Upper lobe of left lung (tissue), 4 donors: Measurements from ENCODE around the gene PSMD7.

Experiments used
- EP300 ChIP-seq, 4 donors: sonication (generic); formaldehyde crosslinking; IDR thresholded peaks; one replicate each; pipeline ENCODE4 v1.5.1; 2017; ENCODE audit warnings: antibody characterized with exemption in 4 of 4, control low read depth in 2 of 4
- POLR2A ChIP-seq, 4 donors: fragments of 450-650 bp; IDR thresholded peaks; one replicate each; pipeline ENCODE4 v1.5.1; 2016 to 2017; ENCODE audit warnings: antibody characterized with exemption in 4 of 4, mild to moderate bottlenecking in 2 of 4
- POLR2AphosphoS5 ChIP-seq, 2 donors: sonication (generic); formaldehyde crosslinking; IDR thresholded peaks; one replicate each; pipeline ENCODE4 v1.5.1; 2017; ENCODE audit warnings: antibody characterized with exemption in 2 of 2
- TF ChIP-seq, protein P1 (sequence below), 6 experiments: fragments of 450-650 bp in 4 of 6; fragments of 200-600 bp in 2 of 6; sonication (generic) in 2 of 6; IDR thresholded peaks; one replicate each; pipeline ENCODE4 v1.5.1; 2016 to 2019; ENCODE audit warnings: antibody characterized with exemption in 6 of 6

GRCh38 chr16:74298104-74298503, 1.5 kb downstream of the PSMD7 start:
- TF ChIP-seq, protein P1, sequence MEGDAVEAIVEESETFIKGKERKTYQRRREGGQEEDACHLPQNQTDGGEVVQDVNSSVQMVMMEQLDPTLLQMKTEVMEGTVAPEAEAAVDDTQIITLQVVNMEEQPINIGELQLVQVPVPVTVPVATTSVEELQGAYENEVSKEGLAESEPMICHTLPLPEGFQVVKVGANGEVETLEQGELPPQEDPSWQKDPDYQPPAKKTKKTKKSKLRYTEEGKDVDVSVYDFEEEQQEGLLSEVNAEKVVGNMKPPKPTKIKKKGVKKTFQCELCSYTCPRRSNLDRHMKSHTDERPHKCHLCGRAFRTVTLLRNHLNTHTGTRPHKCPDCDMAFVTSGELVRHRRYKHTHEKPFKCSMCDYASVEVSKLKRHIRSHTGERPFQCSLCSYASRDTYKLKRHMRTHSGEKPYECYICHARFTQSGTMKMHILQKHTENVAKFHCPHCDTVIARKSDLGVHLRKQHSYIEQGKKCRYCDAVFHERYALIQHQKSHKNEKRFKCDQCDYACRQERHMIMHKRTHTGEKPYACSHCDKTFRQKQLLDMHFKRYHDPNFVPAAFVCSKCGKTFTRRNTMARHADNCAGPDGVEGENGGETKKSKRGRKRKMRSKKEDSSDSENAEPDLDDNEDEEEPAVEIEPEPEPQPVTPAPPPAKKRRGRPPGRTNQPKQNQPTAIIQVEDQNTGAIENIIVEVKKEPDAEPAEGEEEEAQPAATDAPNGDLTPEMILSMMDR (IDR thresholded peaks at IDR 0.05): no peak
- TF ChIP-seq POLR2AphosphoS5 (IDR thresholded peaks at IDR 0.05): no peak
- TF ChIP-seq EP300 (IDR thresholded peaks at IDR 0.05): no peak
- TF ChIP-seq POLR2A (IDR thresholded peaks at IDR 0.05): no peak
